22Rv1 (cell line): ENCODE measurements around the gene KYAT1.

Experiments used
- H3K27ac ChIP-seq: fragments of 450-650 bp; 2 replicates; pipeline ENCODE4 v1.5.1; 2017
- ZFX ChIP-seq: fragments of 450-650 bp; IDR thresholded peaks from 2 replicates; pipeline ENCODE4 v1.6.1; 2017; ENCODE audit warnings: antibody characterized with exemption, borderline replicate concordance
- TF ChIP-seq, protein P1 (sequence below): fragments of 450-650 bp; IDR thresholded peaks from 2 replicates; pipeline ENCODE4 v1.5.1; 2017; ENCODE audit warnings: mild to moderate bottlenecking

The KYAT1 gene

DNA sequence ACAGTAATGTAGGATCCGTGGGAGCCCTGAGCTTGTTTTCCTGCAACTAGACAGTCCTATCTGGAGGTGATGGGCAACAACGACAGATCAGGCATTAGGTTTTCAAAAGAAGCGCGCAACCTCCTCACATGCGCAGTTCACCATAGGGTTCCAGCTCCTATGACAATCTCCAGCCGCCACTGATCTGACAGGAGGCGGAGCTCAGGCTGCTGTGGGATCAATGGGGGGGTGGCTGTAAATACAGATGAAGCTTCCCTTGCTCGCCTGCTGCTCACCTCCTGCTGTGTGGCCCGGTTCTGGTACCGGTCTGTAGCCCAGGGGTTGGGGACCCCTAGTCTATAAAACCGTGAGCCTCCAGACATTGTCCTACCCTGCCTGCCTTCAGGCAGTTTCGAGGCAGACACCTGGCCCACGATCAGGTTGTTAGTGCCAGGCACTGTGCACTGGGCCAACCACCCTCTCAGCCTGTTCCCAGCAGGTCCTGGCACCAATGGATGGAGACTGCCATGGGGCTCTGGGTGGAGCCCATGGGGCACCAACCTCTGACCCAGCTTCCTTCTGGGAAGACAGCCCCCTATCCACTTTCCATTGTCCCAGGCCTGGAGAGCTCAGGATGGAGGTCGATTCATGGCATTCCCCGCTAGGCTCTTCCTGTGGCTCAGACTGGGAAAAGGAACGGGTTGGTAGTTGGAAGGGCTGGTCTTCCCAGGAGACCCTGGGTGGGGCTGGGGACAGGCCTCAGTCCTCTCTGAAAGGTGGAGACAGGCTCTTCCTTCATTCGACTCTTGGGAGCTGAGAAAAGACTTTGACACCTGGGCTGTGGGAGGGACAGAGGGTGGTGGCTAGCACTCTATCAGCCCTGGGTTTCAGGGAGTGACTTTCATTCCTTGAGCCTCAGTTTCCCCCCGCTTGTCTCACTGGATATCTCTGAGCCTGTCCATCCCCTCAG lies 61.8 kb downstream of the KYAT1 start:
- peak overlapping the region; percentile 96 for H3K27ac ChIP-seq
- TF ChIP-seq, protein P1, sequence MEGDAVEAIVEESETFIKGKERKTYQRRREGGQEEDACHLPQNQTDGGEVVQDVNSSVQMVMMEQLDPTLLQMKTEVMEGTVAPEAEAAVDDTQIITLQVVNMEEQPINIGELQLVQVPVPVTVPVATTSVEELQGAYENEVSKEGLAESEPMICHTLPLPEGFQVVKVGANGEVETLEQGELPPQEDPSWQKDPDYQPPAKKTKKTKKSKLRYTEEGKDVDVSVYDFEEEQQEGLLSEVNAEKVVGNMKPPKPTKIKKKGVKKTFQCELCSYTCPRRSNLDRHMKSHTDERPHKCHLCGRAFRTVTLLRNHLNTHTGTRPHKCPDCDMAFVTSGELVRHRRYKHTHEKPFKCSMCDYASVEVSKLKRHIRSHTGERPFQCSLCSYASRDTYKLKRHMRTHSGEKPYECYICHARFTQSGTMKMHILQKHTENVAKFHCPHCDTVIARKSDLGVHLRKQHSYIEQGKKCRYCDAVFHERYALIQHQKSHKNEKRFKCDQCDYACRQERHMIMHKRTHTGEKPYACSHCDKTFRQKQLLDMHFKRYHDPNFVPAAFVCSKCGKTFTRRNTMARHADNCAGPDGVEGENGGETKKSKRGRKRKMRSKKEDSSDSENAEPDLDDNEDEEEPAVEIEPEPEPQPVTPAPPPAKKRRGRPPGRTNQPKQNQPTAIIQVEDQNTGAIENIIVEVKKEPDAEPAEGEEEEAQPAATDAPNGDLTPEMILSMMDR: no peak
- no peak for TF ChIP-seq ZFX

DNA sequence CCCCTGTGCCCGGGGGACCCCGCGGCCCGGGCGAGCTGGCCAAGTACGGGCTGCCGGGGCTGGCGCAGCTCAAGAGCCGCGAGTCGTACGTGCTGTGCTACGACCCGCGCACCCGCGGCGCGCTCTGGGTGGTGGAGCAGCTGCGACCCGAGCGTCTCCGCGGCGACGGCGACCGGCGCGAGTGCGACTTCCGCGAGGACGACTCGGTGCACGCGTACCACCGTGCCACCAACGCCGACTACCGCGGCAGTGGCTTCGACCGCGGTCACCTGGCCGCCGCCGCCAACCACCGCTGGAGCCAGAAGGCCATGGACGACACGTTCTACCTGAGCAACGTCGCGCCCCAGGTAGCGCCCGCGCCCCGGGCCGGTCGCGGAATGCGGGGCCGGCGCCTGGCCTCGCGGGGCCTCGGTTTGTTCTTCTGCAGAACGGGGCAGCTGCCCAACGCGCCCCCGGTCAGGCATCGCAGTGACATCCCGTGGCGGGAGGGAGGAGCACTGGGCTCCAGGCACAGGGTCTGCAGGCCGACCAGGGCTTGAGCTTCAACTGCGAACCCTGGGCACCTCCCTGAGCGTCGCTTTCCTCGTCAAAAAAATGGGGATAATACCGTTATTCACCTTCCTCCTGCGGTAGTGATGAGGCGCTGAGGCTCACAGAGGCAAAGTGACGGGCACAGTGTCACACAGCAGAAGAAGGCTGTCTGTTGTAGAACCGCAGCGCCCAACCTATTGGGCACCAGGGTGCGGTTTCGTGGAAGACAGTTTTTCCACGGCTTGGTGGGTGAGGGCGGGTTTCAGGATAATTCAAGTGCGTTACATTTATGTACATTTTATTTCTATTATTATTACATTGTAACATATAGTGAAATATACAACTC lies 62.7 kb downstream of the KYAT1 start:
- peak overlapping the region; percentile 96 for H3K27ac ChIP-seq
- no peak for TF ChIP-seq ZFX

DNA sequence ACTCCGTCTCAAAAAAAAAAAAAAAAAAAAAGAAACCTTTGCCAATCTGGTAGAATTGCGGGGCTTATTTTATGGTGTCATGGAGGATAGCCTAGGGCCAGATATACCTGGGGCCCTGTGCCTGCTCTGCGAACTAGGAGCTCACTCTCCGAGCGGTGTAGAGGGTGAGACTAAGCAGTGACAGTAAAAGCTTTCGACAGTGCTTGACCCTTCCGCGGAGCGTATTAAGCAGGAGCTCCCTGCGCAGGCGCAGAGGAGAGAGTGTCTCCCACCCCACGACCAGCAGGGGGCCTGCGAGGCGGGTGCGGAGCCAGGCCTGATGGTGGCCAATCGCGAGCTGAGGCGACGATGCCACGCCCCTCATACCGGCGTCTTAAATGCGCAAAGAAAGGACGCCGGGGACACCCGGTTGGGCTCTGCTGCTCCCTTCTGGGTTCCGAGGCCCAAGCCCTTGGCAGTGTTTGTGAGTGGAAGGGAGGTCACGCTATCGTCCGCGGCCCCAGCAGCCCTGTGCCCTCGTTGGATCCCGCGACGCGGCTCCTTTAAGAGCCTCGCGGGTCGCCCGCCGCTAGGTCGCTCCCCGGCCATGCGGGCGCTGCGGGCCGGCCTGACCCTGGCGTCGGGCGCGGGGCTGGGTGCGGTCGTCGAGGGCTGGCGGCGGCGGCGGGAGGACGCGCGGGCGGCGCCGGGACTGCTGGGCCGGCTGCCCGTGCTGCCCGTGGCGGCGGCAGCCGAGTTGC lies 63.5 kb downstream of the KYAT1 start, which contains the start of gene ENDOG:
ENDOG (plus strand) TSS at position 402 of the 740 bp plus-strand sequence; CDS start at position 587, 185 bp downstream.
- peak within 1 kb of the TSS; percentile 96 for H3K27ac ChIP-seq
- TF ChIP-seq ZFX: no peak
- TF ChIP-seq, protein P1: peak; percentile 92

DNA sequence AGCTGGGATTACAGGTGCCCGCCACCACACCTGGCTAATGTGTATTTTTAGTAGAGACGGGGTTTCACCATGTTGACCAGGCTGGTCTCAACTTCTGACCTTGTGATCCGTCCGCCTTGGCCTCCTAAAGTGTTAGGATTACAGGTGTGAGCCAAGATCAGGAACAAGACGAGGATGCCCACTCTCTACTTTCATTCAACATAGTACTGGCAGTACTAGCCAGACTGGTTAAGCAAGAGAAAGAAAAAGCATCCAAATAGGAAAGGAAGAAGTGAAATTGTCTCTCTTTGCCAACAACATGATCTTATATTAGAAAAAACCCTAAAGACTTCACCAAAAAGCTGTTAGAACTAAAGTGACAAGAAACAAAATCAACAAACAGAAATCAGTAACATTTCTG lies 70.9 kb downstream of the KYAT1 start:
- no peak for TF ChIP-seq ZFX
- TF ChIP-seq, protein P1: no peak

DNA sequence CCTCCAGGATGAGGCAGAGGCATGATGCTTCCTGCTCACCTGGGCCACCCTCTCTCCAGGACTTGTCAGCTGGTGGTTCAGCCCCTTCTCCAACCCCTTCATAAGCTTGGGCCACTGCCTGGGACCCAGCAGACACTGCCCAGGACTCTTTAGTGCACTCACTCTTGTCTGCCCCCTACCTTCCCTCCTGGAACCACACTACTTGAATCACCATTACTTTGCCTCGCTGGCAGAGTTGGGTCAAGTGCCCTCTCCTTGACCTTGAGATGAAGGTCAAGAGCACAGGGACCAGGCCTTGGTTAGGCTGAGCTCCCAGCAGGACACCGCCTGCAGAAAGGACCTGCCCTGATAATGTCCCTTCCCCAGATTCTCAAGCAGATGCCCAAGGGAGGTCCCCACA lies 71.9 kb downstream of the KYAT1 start:
- peak overlapping the region; percentile 29; the same call in 1 of the 2 replicates for H3K27ac ChIP-seq
- TF ChIP-seq ZFX: no peak
- TF ChIP-seq, protein P1: no peak

More for the DNA sequence above, 70.9 kb downstream of the KYAT1 start:
- H3K27ac ChIP-seq: peak overlapping the region; percentile 29

DNA sequence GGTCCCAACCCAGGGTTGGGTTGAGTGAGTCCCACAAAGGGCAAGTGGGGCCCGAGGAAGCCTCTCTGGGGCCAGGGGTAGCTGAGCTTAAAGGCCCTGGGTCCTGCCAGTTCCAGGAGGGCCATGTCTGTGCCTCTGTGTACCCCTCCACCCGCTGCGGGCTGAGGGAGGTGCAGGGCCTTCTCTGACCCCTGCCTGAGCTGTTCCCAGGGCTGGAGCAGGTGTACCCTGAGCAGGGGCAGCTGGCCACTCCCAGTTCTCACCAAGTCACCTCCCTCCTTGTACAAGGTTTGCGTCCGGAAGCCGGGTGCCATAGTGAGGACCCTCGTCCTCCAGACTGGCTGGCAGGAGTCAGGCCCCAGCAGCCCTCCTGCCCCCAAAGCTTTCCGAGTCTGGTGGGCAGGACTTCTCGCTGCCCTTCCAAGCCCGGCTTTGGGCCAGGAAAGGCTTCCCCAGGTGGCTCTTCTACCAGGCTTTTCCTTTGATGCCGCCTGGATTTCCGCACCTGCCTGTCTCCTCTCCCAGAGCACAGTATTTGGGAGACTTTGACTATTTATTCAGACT lies 72.6 kb downstream of the KYAT1 start:
- H3K27ac ChIP-seq: no peak overlapping the region; the same call in 1 of the 2 replicates
- no peak for TF ChIP-seq ZFX
- TF ChIP-seq, protein P1: no peak

DNA sequence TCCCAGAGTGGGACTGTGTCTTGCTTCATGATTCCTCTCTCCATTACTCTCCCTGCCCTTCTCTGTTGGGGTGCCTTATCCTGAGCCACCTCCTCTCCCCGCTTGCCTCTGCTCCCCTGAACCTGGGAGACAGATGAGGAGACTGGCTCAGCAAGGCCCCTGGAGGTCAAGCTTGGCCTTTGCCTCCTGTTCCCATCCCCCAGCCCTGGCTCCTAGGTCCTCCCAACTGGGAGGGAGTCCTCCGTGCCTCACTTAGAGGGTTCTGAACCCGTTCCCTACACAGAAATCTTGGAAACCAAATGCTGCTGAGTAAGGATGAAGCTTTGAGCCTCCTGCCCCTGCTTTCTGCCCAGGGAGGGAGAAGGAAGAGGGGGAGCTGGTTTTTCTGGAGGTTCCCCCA lies 73.2 kb downstream of the KYAT1 start:
- H3K27ac ChIP-seq: no peak overlapping the region
- TF ChIP-seq ZFX: no peak
- TF ChIP-seq, protein P1: no peak
